Fibroblast of the aortic adventitia (primary cell): ENCODE results near the gene SH2D5. TPM values are rescaled to one million over a fixed set of nuclear protein-coding genes. Genes with fewer than 3 reads are reported as not detected.

Experiments used
- DNase-seq: peaks from one replicate; pipeline ENCODE4 v3.0.0-alpha.2; 2010; ENCODE audit warnings: low read depth
- H3K4me3 ChIP-seq: 2 replicates; pipeline ENCODE4 v1.5.1; 2011; ENCODE audit warnings: low read depth, mild to moderate bottlenecking, control low read depth, low read length, moderate library complexity
- total RNA-seq: library from RNA; depleted of rRNA; stranded (reverse); fragments of >200 nt; gene quantifications from 2 replicates; pipeline ENCODE4 v1.2.3, GENCODE V29; 2012; ENCODE audit warnings: low replicate concordance
- TF ChIP-seq, protein P1 (sequence below): IDR thresholded peaks from 2 replicates; pipeline ENCODE4 v1.5.1; 2011; ENCODE audit warnings: mild to moderate bottlenecking, low read length, control low read depth, inconsistent platforms; ENCODE audit not compliant: insufficient read depth

The SH2D5 gene
- total RNA-seq, 1 donor = 3.2 TPM

DNA sequence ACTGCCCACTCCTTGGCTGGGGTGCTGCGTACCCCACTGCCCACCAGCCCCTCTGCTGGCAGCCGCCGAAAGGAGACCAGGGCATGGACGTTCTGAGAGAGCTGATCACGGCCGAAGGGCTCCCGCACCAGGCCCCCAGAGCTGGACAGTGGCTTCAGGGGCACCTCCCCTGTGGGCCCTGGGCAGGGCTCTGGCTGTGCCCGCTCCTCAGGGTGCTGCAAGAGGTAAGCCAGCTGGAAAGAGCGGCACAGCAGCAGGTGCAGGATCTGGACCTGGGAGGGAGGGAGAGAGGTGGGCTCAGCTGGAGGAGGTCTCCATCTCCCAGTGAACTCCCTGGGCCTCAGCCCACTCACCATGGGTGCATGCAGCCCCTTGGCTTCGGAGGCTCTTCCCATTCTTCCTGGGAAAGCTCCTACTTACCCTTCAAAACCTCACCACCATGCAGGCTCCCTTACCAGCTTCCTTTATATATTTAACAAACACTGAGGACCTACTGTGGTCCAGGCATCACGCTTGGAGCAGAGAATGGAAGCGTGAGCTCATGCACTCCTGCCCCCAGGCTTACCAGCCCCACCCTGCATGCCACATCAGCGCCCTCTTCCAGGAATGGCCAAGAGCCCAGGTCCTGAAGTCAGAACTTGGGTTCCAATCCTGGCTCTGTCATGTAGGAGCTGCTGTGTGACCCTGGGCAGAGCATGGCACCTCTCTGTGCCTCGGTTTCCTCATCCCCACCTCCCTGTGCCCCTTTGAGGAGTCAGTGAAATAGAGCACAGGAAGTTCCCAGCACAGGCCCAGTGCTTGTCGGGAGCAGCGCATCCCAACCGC is 7.9 kb downstream of the SH2D5 start:
- no peak for DNase-seq
- TF ChIP-seq, protein P1, sequence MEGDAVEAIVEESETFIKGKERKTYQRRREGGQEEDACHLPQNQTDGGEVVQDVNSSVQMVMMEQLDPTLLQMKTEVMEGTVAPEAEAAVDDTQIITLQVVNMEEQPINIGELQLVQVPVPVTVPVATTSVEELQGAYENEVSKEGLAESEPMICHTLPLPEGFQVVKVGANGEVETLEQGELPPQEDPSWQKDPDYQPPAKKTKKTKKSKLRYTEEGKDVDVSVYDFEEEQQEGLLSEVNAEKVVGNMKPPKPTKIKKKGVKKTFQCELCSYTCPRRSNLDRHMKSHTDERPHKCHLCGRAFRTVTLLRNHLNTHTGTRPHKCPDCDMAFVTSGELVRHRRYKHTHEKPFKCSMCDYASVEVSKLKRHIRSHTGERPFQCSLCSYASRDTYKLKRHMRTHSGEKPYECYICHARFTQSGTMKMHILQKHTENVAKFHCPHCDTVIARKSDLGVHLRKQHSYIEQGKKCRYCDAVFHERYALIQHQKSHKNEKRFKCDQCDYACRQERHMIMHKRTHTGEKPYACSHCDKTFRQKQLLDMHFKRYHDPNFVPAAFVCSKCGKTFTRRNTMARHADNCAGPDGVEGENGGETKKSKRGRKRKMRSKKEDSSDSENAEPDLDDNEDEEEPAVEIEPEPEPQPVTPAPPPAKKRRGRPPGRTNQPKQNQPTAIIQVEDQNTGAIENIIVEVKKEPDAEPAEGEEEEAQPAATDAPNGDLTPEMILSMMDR = no peak
- no peak overlapping the region for H3K4me3 ChIP-seq

DNA sequence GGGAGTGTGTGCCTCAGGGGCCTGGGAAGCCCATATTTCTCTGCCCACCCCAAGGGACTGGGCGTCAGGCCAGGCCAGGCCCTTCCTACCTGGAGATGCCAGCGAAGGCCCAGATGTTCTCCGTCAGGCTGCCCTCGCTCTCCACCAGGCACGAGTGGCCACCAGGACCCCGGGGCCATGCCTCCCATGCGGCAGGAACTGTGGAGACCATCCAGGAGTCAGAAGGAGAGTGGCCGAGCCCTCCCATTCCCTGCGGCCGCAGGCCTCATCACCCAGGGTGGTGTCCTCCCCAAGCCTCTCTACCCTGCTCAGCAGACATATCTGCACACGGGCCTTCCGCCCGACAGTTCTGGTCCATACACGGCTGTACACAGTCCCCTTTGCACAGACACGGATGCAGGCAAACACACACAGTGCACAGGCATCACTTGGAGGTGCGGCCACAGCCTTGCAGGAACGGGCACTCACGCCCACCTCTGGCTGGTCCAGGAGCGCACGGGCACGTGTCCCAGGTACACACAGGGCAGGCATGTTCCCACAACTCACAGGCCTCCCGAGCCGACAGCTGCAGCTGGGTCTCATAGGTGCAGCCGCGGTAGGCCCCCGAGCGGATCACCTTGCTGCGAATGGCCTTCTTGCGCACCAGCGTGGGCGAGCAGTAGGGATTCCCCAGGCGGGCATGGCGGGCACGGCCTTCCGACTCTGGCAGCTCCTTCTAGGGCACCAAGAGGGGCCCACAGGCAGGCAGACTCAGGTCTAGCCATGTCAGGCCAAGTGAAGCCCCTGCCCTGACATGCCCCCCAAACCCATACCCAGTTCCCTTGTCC is 8.8 kb downstream of the SH2D5 start:
- TF ChIP-seq, protein P1 = no peak
- DNase-seq = no peak
- no peak overlapping the region for H3K4me3 ChIP-seq

DNA sequence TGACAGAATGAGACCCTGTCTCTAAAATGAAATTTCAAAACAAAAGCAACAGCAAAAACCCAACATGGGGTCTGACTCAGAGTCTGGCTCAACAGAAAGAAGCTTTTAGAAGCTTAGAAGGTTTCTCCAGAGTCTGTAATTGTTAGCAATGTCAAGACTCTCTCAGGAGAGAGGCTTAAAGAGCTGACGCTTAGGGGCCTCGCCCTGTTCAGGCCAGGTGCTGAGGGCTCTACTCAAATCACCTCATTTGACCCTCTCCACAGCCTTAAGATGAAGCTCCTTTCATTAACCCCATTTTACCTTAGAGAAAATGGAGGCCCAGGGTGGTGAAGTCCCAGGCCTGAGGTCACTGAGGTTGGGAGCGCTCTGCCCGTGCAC is 9.4 kb downstream of the SH2D5 start:
- TF ChIP-seq, protein P1 = no peak
- H3K4me3 ChIP-seq = no peak overlapping the region
- no peak for DNase-seq

DNA sequence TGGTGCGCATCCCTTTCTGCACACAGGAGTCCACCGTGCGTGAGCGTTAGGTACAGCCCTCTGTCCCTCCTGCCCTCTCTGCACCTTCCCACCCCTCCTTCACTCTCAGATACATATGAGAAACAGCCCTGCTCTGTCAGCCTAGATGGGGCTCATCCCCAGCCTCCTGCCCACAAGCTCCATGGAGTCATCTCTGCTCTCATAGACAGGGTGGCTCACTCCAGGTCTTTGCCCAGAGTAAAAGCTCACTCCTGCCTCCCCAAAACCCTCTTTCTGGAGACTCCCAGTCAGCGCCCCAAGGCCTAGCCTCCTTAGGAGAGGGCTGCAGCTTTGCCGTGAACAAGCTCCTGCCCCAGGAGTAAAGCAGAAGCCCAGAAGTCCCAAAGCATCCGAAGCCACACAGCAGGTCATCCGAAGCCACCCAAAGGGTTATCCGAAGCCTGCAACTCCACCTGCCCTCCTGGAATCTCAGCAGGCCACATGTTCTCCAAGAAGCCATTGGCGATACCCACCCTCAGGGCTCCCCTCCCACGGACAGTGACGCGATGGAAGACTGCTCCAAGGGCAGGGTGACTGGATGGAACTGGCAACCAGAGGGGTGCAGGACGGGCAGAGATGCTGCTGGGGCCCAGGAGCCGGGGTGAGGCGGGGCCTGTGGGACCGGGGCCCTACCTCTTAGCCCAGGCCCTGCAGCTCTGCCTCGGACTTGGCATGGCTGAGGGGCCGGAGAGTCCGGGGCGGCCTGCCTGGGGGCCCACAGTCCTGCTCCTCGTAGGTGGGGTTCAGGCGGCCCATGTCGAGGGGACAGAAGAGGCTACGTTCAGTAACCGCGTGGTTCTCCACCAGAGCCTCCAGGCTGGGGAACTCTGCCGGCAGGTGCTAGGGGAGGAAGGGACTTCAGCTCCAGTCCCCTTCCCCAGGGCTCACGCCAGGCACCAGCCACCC is 11.1 kb downstream of the SH2D5 start:
- TF ChIP-seq, protein P1 = no peak
- no peak overlapping the region for H3K4me3 ChIP-seq
- no peak for DNase-seq

DNA sequence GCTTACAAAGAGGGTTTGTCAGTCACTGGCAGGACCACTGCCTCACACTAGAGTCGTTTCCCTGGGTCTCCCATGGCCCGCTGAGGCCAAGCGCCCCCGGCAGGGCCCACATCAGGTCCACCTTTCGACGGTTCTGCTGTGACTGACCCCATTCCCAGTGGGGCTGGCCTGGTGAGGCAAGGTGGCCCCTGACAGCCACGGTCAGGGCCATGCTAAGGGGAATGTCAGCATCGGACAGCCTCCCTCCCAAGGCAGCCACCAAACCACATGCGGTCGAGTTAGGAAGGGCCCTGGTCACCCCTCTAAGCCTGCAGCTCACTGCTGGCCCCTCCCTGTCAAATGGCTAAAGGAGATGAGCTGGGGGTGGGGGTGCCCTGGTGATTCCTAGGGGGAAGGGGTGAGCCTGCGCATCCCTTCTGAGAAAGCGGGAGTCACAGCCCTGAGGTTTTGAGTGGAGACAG is 11.8 kb downstream of the SH2D5 start:
- no peak for DNase-seq
- H3K4me3 ChIP-seq = no peak overlapping the region
- TF ChIP-seq, protein P1 = no peak
